Measurements from ENCODE around the gene NRN1. TPM values are rescaled to one million over a fixed set of nuclear protein-coding genes. Genes with fewer than 3 reads are reported as not detected.
"Not testable (repeated sequence)": the region's sequence is repeated elsewhere in the genome, so short reads cannot be mapped to it uniquely, and the experiment has no call there.

The NRN1 gene
- total RNA-seq, 1 experiment from 2014 or later = not detected

- DNase-seq = no peak
- BruUV-seq (replicated peaks) = no TSS peak
Measured at GRCh38 chr6:6026513-6027205, 19.9 kb upstream of the NRN1 start.

GRCh38 chr6:6025736-6026135 lies 19.0 kb upstream of the NRN1 start:
- H3K4me1 Mint-ChIP-seq (ENCODE audit: low read depth, unreplicated experiment) = no peaks in the 10 kb centered on the region

More at GRCh38 chr6:6026513-6027205, 19.9 kb upstream of the NRN1 start:
- H3K36me3 ChIP-seq (ENCODE audit: control insufficient read depth, insufficient read depth, low read length) = no peaks in the 10 kb centered on the region
- no peaks in the 10 kb centered on the region for H3K9me3 ChIP-seq
- H3K4me3 ChIP-seq (ENCODE audit: low read depth, low read length) = no peak overlapping the region
- no peak for TF ChIP-seq CTCF (IDR thresholded peaks at IDR 0.05; ENCODE audit: insufficient read depth in 1 of 2, low read depth in 1 of 2, low read length in 1 of 2, severe bottlenecking in 1 of 2, unreplicated experiment in 1 of 2)
- no peaks in the 10 kb centered on the region; the same call in 1 of the 2 replicates for H3K27me3 ChIP-seq (replicated peaks; ENCODE audit: control insufficient read depth, insufficient read depth, low read length)
- ChIA-PET CTCF (no interaction called here), POLR2A (no interaction called here)
- peaks cover 26% of the 10 kb centered on the region for H3K27me3 Mint-ChIP-seq (ENCODE audit: insufficient read depth, unreplicated experiment)
- H3K4me1 Mint-ChIP-seq (ENCODE audit: low read depth, unreplicated experiment) = no peaks in the 10 kb centered on the region
- H3K27ac Mint-ChIP-seq (ENCODE audit: unreplicated experiment) = no peak overlapping the region
- no peaks in the 10 kb centered on the region for H3K36me3 Mint-ChIP-seq (ENCODE audit: insufficient read depth, unreplicated experiment)
- H3K4me1 ChIP-seq = no peaks in the 10 kb centered on the region
- H3K4me3 Mint-ChIP-seq (ENCODE audit: unreplicated experiment) = no peak overlapping the region
- no peaks in the 10 kb centered on the region for H3K9me3 Mint-ChIP-seq (ENCODE audit: unreplicated experiment)
- intact Hi-C loops (cut with micrococcal nuclease; ENCODE audit: unreplicated experiment) = no loop called here

GRCh38 chr6:6024220-6024619 lies 17.5 kb upstream of the NRN1 start:
- CTCF ChIA-PET = no interaction called here
- DNase-seq = no peak
- Mint-ChIP-seq H3K36me3 (ENCODE audit: insufficient read depth, unreplicated experiment) (no peaks in the 10 kb centered on the region), H3K4me3 (ENCODE audit: unreplicated experiment) (no peak overlapping the region), H3K27ac (ENCODE audit: unreplicated experiment) (no peak overlapping the region), H3K4me1 (ENCODE audit: low read depth, unreplicated experiment) (no peaks in the 10 kb centered on the region), H3K27me3 (ENCODE audit: insufficient read depth, unreplicated experiment) (peaks cover 15% of the 10 kb centered on the region), H3K9me3 (ENCODE audit: unreplicated experiment) (no peaks in the 10 kb centered on the region)
- no TSS peak for BruUV-seq (replicated peaks)
- TF ChIP-seq CTCF (IDR thresholded peaks at IDR 0.05; ENCODE audit: insufficient read depth in 1 of 2, low read depth in 1 of 2, low read length in 1 of 2, severe bottlenecking in 1 of 2, unreplicated experiment in 1 of 2) = no peak
- H3K9me3 ChIP-seq = no peaks in the 10 kb centered on the region
- no peaks in the 10 kb centered on the region; the same call in 1 of the 2 replicates for H3K27me3 ChIP-seq (replicated peaks; ENCODE audit: control insufficient read depth, insufficient read depth, low read length)
- intact Hi-C loops (cut with micrococcal nuclease; ENCODE audit: unreplicated experiment) = no loop called here
- POLR2A ChIA-PET = no interaction called here
- no peaks in the 10 kb centered on the region for H3K4me1 ChIP-seq
- no peaks in the 10 kb centered on the region for H3K36me3 ChIP-seq (ENCODE audit: control insufficient read depth, insufficient read depth, low read length)
- H3K4me3 ChIP-seq (ENCODE audit: low read depth, low read length) = no peak overlapping the region

More at GRCh38 chr6:6025736-6026135, 19.0 kb upstream of the NRN1 start:
- ChIA-PET POLR2A (no interaction called here), CTCF (no interaction called here)
- TF ChIP-seq CTCF (IDR thresholded peaks at IDR 0.05; ENCODE audit: insufficient read depth in 1 of 2, low read depth in 1 of 2, low read length in 1 of 2, severe bottlenecking in 1 of 2, unreplicated experiment in 1 of 2) = no peak
- Histone ChIP-seq H3K36me3 (ENCODE audit: control insufficient read depth, insufficient read depth, low read length) (no peaks in the 10 kb centered on the region), H3K4me1 (no peaks in the 10 kb centered on the region), H3K27me3 (replicated peaks; ENCODE audit: control insufficient read depth, insufficient read depth, low read length) (no peaks in the 10 kb centered on the region; the same call in 1 of the 2 replicates), H3K9me3 (no peaks in the 10 kb centered on the region), H3K4me3 (ENCODE audit: low read depth, low read length) (no peak overlapping the region)
- Mint-ChIP-seq H3K9me3 (ENCODE audit: unreplicated experiment) (no peaks in the 10 kb centered on the region), H3K27ac (ENCODE audit: unreplicated experiment) (no peak overlapping the region), H3K4me3 (ENCODE audit: unreplicated experiment) (no peak overlapping the region), H3K27me3 (ENCODE audit: insufficient read depth, unreplicated experiment) (peaks cover 23% of the 10 kb centered on the region), H3K36me3 (ENCODE audit: insufficient read depth, unreplicated experiment) (no peaks in the 10 kb centered on the region)
- BruUV-seq (replicated peaks) = no TSS peak
- no peak for DNase-seq
- intact Hi-C loops (cut with micrococcal nuclease; ENCODE audit: unreplicated experiment) = no loop called here

GRCh38 chr6:6022841-6023240 lies 16.1 kb upstream of the NRN1 start:
- CTCF ChIA-PET; H3K36me3 ChIP-seq (ENCODE audit: control insufficient read depth, insufficient read depth, low read length); H3K4me3 ChIP-seq (ENCODE audit: low read depth, low read length); H3K9me3 Mint-ChIP-seq (ENCODE audit: unreplicated experiment); H3K27ac Mint-ChIP-seq (ENCODE audit: unreplicated experiment); H3K4me1 Mint-ChIP-seq (ENCODE audit: low read depth, unreplicated experiment); BruUV-seq (replicated peaks); H3K4me3 Mint-ChIP-seq (ENCODE audit: unreplicated experiment); intact Hi-C loops (cut with micrococcal nuclease; ENCODE audit: unreplicated experiment); H3K27me3 ChIP-seq (replicated peaks; ENCODE audit: control insufficient read depth, insufficient read depth, low read length); H3K9me3 ChIP-seq; DNase-seq; POLR2A ChIA-PET; H3K4me1 ChIP-seq; H3K36me3 Mint-ChIP-seq (ENCODE audit: insufficient read depth, unreplicated experiment): not testable (repeated sequence)
- H3K27me3 Mint-ChIP-seq (ENCODE audit: insufficient read depth, unreplicated experiment) = peaks cover 14% of the 10 kb centered on the region
